Measurements from ENCODE around the gene KANK3.

DNA sequence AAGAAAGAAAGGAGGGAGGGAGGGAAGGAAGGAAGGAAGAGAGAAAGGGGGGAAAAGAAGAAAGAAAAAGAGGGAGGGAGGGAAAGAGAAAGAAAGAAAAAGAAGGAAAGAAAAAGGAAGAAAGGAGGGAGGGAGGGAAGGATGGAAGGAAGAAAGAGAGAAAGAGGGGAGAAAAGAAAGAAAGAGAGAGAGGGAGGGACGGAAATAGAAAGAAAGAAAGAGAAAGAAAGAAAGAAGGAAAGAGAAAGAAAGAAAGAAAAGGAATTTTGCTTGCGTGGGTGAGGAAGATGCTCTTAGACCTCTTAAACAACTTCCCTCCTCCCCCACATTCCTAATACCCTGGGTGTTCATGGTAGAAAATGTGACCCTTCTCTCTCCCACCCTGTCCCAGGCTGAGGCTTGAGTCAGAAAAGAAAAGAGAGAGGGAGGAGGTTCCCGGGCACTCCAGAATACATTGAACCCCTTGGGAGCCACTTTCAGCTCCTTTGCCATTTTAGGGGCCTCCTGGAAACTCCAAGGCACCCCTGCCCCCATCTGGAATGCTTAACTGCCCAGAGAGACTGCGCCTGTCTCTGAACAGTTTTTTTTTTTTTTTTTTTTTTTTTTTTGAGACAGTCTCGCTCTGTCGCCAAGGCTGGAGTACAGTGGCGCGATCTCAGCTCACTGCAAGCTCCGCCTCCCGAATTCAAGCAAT lies 9.2 kb upstream of the KANK3 start:
- TF ChIP-seq TAF1 (IDR thresholded peaks at IDR 0.05; ENCODE audit: low read depth, low read length): no peak
- TF ChIP-seq POLR2A (IDR thresholded peaks at IDR 0.05; ENCODE audit: control extremely low read depth in 1 of 2, low read depth in 2 of 2, low read length in 2 of 2): no peak
- no peak for TF ChIP-seq RNF2 (IDR thresholded peaks at IDR 0.05; ENCODE audit: borderline replicate concordance, low read depth, low read length, missing control alignments, poor library complexity, severe bottlenecking)
- TF ChIP-seq, protein P1, sequence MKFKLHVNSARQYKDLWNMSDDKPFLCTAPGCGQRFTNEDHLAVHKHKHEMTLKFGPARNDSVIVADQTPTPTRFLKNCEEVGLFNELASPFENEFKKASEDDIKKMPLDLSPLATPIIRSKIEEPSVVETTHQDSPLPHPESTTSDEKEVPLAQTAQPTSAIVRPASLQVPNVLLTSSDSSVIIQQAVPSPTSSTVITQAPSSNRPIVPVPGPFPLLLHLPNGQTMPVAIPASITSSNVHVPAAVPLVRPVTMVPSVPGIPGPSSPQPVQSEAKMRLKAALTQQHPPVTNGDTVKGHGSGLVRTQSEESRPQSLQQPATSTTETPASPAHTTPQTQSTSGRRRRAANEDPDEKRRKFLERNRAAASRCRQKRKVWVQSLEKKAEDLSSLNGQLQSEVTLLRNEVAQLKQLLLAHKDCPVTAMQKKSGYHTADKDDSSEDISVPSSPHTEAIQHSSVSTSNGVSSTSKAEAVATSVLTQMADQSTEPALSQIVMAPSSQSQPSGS (IDR thresholded peaks at IDR 0.05; ENCODE audit: low read length): no peak
- TF ChIP-seq POLR2AphosphoS5 (IDR thresholded peaks at IDR 0.05; ENCODE audit: low read depth, low read length): no peak
- no peak for TF ChIP-seq EZH2 (IDR thresholded peaks at IDR 0.05; ENCODE audit: low read depth, low read length, severe bottlenecking)
- TF ChIP-seq, protein P2, sequence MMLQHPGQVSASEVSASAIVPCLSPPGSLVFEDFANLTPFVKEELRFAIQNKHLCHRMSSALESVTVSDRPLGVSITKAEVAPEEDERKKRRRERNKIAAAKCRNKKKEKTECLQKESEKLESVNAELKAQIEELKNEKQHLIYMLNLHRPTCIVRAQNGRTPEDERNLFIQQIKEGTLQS (IDR thresholded peaks at IDR 0.05; ENCODE audit: insufficient read depth, low read depth, low read length): no peak
- TF ChIP-seq EP300 (IDR thresholded peaks at IDR 0.05; ENCODE audit: borderline replicate concordance in 1 of 2, low read depth in 2 of 2, low read length in 2 of 2): no peak
- TF ChIP-seq KDM1A (IDR thresholded peaks at IDR 0.05; ENCODE audit: borderline replicate concordance, low read length): no peak
- TF ChIP-seq ZNF274 (IDR thresholded peaks at IDR 0.05; ENCODE audit: borderline replicate concordance, extremely low read depth, low read length): no peak
